Fibroblast of lung (primary cell): ENCODE data around the gene AIFM1.

ENCODE experiments used
- CTCF ChIP-seq, 2 donors: IDR thresholded peaks in 1 of 2; conservative IDR thresholded peaks in 1 of 2; 1 replicate in 1 of 2; 2 replicates in 1 of 2; pipeline ENCODE4 v1.5.1; 2011 to 2012; ENCODE audit warnings: low read length in 2 of 2, control low read depth in 1 of 2, inconsistent platforms in 1 of 2, low read depth in 1 of 2, mild to moderate bottlenecking in 1 of 2
- EZH2 ChIP-seq: IDR thresholded peaks from 2 replicates; pipeline ENCODE4 v1.5.1; 2012; ENCODE audit warnings: low read length, control low read depth, mild to moderate bottlenecking; ENCODE audit errors: missing control alignments

GRCh38 chrX:130080791-130081367, 84.8 kb downstream of the AIFM1 start:
- TF ChIP-seq CTCF (conservative IDR thresholded peaks at IDR 0.05 in 1 of 2, IDR thresholded peaks at IDR 0.05 in 1 of 2; ENCODE audit: low read depth in 1 of 2, low read length in 2 of 2): no peak
- no peak for TF ChIP-seq EZH2
